ENCODE data around the gene BRCA2. TPM values are rescaled to one million over a fixed set of nuclear protein-coding genes. Genes with fewer than 3 reads are reported as not detected.
"Not testable (repeated sequence)": the region's sequence is repeated elsewhere in the genome, so short reads cannot be mapped to it uniquely, and the experiment has no call there.

Gene BRCA2
- total RNA-seq, 1 experiment from 2014 or later, result 13.6 TPM

DNA sequence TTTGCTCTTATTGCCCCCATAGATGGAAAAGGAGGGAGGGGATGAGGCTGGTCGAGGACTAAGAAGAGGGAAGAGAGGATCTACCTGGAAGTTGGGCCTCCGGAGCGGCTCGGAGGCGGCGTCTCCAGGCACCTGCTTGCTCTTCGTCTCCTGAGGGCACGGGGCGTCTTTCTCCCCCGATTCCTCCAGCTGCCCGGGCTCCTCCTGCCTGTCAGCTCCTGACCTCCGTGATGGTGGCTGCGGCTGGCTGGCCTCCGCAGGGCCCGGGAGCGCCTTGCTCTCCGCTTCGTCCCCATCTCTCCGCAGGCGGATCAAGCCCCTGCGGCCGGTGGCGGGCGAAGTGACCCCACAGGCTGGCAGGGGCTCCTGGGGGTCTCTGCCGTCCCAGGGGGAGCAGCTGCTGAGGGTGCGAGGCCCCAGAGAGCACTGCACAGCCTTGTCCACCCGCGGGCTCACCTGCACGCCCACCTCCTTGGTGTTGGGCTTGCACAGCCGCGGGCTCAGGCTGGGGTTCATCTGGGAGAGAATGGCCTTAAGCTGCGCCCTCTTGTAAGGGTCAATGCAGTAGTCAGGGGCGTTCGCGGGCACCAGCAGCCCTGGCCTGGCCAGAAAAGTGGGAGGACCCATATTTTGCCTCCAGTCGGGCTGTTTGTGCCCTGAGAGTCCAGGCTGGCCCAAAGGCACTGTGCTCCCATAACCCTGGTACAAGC, 4.0 kb upstream of the BRCA2 start:
- no peak for DNase-seq (ENCODE audit: low spot score)

DNA sequence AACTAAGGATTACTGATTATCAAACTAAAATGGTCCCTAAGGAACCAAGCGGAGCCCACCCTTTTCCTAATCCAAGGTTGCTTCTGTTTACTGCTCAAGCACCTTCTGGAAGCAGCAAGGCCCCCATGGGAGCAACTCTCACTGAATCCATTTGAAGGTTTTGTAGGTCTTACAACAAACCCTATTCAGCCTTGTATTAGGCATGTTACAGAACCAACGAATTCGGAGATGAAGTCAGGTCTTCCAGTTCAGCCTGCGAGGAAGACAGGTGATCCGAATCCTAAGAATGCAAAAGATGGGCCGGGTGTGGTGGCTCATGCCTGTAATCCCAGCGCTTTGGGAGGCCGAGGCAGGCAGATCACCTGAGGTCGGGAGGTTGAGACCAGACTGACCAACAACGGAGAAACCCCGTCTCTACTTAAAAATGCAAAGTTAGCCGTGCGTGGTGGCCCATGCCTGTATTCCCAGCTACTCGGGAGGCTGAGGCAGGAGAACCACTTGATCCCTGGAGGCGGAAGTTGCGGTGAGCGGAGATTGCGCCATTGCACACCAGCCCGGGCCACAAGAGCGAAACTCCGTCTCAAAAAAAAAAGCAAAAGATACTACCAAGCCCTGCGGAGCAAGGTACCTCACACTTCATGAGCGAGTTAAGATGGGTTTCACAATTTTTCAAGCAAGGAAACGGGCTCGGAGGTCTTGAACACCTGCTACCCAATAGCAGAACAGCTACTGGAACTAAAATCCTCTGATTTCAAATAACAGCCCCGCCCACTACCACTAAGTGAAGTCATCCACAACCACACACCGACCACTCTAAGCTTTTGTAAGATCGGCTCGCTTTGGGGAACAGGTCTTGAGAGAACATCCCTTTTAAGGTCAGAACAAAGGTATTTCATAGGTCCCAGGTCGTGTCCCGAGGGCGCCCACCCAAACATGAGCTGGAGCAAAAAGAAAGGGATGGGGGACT, 754 bp upstream of the BRCA2 start:
- peak; percentile 82 for DNase-seq (ENCODE audit: low spot score)

DNA sequence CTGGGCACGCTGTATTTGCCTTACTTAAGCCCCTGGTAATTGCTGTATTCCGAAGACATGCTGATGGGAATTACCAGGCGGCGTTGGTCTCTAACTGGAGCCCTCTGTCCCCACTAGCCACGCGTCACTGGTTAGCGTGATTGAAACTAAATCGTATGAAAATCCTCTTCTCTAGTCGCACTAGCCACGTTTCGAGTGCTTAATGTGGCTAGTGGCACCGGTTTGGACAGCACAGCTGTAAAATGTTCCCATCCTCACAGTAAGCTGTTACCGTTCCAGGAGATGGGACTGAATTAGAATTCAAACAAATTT, 676 bp downstream of the BRCA2 start:
- no peak for DNase-seq (ENCODE audit: low spot score)

DNA sequence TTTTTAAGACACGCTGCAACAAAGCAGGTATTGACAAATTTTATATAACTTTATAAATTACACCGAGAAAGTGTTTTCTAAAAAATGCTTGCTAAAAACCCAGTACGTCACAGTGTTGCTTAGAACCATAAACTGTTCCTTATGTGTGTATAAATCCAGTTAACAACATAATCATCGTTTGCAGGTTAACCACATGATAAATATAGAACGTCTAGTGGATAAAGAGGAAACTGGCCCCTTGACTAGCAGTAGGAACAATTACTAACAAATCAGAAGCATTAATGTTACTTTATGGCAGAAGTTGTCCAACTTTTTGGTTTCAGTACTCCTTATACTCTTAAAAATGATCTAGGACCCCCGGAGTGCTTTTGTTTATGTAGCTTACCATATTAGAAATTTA, 1.2 kb downstream of the BRCA2 start:
- no peak for DNase-seq (ENCODE audit: low spot score)

DNA sequence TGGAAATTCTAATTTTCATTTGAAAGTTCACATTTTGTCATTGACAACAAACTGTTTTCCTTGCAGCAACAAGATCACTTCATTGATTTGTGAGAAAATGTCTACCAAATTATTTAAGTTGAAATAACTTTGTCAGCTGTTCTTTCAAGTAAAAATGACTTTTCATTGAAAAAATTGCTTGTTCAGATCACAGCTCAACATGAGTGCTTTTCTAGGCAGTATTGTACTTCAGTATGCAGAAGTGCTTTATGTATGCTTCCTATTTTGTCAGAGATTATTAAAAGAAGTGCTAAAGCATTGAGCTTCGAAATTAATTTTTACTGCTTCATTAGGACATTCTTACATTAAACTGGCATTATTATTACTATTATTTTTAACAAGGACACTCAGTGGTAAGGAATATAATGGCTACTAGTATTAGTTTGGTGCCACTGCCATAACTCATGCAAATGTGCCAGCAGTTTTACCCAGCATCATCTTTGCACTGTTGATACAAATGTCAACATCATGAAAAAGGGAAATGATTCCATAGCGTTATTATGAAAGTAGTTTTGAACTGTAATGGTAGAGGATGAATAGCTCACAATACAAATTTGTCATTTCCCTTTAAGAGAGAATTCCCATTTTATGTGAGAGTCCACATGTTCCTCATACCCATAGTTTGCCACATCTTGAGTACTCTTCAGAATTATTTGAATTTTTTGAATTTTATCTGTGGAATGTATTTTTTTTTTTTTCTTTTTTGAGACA, 2.6 kb downstream of the BRCA2 start:
- no peak for DNase-seq (ENCODE audit: low spot score)

DNA sequence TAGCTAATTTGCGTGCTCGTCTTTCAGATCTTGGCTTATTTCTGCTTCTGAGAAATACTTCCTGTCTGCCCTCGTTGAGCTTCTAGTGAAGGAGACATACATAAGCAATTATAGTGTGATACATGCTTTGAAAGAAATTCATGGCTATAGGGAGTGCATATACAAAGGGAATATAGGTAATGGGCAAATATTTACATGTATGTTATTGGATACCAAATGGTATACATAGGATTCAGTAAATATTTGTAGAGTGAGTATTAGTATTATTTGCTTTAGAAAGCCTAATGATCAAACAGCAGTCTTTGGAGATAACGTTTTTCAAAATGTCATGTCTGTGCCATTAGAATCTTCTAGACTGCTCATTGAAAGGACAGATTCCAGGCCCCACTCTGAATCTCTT, 5.2 kb downstream of the BRCA2 start:
- no peak for DNase-seq (ENCODE audit: low spot score)

DNA sequence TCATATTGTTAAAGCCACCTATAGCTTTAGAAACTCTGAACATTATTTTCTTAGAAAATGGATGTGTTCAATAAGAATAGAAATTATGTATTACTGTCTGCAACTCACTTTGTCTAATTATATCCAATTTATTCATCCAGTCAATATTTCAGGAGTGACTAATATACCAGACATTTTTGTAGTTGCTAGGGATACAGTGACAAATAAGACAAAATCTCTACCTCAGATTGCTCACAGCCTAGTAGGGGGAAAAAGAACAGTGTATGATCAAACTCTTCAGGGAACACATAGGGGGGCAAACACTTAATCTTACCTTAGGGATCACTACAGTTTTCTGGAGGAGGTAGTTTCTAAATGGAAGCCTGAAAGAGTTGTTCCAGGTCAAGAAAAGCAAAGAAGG, 8.6 kb downstream of the BRCA2 start:
- DNase-seq (ENCODE audit: low spot score), result no peak

DNA sequence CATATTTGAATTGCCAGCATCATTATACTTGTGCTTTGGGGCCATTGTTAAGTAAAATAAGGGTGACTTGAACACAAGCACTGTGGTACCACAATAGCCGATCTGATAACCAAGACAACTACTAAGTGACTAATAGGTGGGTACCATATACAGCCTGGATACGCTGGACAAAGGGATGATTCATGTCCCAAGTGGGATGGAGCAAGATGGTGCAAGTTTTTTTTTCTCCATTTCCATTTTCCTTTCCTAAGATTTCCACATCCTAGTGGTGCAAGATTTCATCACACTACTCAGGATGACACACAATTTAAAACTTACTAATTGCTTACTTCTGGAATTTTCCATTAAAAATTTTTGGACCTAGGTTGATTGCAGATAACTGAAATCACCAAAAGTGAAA, 15.1 kb downstream of the BRCA2 start:
- no peak for DNase-seq (ENCODE audit: low spot score)

DNA sequence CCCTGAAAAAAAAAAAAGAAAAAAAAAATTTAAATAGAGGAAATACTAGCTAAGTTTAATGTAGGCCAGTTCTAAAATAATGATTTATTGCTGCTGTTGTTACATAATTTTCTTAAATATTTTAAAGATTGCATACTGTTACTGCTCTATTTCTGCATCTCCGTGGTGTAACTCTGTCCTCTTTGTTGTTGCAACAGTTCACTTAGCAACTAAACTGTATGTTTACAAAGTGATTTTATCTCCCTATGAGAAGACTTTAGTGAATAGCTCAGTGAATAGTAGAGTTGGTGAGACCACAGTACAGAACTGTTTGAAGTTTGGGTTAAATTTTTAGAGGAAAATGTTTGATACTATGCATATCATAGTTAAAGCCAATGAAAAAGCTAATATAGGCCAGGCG, 19.4 kb downstream of the BRCA2 start:
- no peak for DNase-seq (ENCODE audit: low spot score)

DNA sequence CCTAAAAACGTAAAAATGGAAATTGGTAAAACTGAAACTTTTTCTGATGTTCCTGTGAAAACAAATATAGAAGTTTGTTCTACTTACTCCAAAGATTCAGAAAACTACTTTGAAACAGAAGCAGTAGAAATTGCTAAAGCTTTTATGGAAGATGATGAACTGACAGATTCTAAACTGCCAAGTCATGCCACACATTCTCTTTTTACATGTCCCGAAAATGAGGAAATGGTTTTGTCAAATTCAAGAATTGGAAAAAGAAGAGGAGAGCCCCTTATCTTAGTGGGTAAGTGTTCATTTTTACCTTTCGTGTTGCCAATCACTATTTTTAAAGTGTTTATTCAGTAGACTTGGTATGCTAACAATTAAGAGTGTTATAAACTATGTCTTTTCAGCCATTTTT, 25.6 kb downstream of the BRCA2 start:
- DNase-seq (ENCODE audit: low spot score), result no peak

DNA sequence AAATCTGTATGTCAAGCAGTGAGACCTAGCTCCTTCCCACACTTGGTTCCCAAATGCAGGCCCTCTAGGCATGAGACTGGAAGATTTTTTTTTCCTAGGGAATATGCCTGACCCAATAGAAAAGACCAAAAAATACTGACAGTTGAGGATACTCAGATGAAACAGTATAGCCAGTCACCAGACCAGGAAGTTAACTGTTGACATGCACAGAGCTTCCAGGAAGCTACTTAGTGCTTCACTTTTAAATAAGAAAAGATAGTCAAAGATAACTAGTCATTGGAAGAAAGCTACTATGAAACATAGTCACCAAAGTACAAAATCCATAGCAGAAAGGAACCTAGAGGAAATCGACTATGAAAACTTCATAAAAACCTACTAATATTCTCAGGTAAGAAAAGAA, 32.3 kb downstream of the BRCA2 start:
- DNase-seq (ENCODE audit: low spot score), result no peak

DNA sequence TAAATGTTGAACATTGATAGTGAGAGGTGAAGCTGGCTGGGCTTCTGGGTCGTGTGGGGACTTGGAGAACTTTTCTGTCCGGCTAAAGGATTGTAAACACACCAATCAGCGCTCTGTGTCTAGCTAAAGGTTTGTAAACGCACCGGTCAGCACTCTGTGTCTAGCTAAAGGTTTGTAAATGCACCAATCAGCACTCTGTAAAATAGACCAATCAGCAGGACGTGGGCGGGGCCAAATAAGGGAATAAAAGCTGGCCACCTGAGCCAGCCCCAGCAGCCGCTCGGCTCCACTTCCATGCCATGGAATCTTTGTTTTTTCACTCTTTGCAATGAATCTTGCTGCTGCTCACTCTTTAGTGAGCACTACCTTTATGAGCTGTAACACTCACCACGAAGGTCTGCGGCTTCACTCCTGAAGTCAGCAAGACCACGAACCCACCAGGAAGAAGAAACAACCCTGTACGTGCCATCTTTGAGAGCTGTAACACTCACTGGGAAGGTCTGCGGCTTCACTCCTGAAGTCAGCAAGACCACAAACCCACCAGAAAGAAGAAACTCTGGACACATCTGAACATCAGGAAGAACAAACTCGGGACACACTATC, 35.6 kb downstream of the BRCA2 start:
- not testable (repeated sequence) for DNase-seq (ENCODE audit: low spot score)

DNA sequence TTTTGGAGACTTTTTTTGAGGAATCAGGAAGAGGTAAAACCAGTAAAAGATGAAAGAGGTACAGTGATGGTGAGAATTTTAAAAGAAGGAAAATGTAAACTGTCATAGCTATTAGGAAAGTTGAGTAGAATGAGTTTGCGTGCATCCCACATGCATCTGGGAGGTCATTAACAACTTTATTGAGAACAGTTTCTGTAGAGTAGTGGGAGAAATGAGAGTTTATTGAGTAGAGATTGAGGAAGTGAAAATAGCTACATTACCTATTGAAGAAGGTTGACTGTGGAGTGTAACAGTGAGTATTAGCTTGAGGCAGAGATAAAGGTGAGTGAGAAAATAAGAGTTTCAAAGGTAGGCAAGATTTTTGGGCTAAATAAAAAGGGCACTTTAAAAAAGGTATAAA, 38.7 kb downstream of the BRCA2 start:
- no peak for DNase-seq (ENCODE audit: low spot score)

DNA sequence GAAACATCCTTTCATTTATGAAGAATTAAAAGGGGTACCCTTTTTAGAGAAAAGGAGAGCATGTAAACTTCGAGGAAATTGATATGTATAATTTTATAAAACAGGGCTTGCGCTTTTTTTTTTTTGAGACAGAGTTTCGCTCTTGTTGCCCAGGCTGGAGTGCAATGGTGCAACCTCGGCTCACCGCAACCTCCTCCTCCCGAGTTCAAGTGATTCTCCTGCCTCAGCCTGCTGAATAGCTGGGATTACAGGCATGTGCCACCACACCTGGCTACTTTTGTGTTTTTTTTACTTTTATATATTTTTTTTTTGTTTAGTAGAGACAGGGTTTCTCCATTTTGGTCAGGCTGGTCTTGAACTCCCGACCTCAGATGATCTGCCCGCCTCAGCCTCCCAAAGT, 40.6 kb downstream of the BRCA2 start:
- not testable (repeated sequence) for DNase-seq (ENCODE audit: low spot score)

DNA sequence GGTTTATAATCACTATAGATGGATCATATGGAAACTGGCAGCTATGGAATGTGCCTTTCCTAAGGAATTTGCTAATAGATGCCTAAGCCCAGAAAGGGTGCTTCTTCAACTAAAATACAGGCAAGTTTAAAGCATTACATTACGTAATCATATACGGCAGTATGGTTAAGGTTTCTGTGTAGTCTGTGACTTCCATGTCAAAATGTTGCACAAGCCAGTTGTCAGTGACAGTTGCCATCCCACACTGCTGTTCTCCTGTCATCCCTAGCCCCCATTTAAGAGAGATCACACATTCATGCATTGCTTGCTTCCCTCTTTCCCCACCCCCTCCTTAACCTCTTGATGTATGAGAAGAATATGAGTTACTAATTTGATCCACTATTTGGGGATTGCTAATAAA, 47.3 kb downstream of the BRCA2 start:
- no peak for DNase-seq (ENCODE audit: low spot score)

DNA sequence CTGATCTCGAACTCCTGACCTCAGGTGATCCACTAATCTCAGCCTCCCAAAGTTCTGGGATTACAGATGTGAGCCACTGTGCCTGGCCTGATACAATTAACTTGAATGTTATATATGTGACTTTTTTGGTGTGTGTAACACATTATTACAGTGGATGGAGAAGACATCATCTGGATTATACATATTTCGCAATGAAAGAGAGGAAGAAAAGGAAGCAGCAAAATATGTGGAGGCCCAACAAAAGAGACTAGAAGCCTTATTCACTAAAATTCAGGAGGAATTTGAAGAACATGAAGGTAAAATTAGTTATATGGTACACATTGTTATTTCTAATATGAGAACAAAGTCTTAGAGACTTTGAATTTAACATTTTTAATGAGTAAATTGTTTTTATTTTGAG, 55.5 kb downstream of the BRCA2 start:
- no peak for DNase-seq (ENCODE audit: low spot score)

DNA sequence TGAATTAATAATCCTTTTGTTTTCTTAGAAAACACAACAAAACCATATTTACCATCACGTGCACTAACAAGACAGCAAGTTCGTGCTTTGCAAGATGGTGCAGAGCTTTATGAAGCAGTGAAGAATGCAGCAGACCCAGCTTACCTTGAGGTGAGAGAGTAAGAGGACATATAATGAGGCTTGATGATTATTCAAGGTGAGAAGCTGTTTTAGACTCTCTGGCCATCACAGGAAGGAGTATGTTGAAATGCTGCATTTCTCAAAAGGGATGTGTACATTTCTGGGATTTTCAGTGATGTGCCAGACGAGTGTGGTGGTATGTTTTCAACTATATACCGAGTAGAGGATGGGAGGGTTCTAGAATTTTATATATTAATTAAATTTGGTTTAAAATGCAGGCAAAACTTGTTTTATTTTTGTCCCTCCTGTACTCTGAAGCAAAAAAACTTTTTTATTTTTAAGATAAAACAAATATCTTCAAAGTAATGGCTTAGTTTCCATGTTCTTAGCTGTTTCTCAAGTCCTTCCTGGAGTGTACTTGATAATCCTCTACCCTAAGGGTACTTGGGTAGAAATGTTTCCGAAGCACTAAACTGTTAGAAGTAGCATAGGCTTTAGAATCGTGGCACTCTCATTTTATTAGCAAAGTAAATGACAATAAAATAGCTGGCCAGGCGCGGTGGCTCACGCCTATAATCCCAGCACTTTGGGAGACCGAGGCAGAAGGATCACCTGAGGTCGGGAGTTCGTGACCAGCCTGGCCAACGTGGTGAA, 61.5 kb downstream of the BRCA2 start:
- DNase-seq (ENCODE audit: low spot score), result no peak

DNA sequence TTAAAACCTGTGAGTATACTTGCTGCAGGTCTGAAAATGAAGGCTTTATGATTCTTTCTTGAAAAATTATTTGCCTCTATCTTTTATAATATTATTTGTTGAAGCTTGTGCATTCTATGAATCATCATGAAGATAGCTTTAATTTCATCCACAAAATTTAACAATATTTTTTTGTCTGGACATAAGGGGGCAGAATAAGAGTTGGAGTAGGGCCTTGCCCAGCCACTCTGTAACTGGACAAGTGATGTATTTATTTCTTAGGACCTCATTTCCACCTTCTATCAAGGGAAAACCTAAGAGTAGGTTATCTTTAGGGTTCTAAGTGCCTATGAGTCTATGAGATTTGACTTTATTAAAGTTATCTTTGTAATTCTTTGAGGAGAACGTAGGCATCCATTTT, 62.7 kb downstream of the BRCA2 start:
- DNase-seq (ENCODE audit: low spot score), result no peak

DNA sequence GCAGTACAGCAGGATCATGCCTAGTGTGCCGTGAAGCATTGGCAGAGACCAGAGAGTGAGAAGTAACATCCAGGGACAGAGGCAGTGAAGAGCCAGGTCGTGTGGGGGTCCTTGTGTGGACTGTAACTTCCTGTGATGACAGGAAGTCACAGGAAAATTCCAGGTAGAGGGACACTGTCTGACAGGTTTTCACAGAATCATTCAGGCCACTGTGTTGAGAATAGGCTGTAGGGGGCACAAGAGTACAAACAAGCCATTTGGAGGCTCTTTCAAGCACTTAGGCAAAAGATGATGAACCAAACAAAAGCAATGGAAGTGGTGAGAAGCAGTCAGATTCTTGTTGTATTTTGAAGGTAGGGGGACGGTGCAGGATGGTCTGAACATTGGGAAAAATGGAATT, 66.2 kb downstream of the BRCA2 start:
- DNase-seq (ENCODE audit: low spot score), result peak; percentile 53

DNA sequence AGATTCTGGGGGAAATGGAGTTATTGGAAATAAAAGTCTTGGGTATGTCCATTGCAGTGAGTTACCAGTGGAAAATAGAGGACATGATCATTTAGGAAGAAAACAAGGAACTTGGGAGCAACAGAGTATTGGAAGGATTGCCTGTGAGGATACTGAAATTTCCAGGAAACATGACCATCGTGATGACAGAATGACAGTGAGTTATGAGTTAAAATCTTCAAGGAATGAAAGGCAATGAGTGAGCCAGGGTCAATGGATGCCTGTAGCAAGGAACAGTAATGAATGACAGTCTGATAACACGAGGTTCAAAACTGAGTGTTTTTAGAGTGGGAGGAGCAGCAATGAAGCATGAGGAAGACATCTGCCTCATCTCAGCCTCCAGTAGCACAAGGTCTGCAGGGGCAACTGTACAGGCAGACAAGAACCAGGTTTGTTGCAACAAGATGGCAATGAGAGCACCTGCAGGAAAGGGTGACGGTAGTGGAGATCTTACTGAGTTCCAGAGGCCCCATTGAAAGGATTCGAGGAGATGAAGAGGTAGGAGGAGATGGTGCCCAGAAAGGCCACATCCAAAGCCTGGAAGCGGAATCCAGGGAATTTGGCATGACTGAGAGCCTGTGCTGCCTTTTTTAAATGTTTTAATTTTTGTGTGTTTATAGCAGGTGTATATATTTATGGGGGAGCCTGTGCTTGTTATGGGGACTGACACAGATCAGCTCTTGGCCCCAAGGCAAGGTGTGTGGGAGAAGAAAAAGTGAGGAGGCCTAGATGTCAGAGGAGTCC, 68.7 kb downstream of the BRCA2 start:
- DNase-seq (ENCODE audit: low spot score), result no peak

Measured in HT-29 (cell line).